Measurements from ENCODE around the gene LRRC46.

Gene LRRC46, protein sequence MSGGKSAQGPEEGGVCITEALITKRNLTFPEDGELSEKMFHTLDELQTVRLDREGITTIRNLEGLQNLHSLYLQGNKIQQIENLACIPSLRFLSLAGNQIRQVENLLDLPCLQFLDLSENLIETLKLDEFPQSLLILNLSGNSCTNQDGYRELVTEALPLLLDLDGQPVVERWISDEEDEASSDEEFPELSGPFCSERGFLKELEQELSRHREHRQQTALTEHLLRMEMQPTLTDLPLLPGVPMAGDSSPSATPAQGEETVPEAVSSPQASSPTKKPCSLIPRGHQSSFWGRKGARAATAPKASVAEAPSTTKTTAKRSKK

GRCh38 chr17:47831003-47831933, at the start of gene LRRC46, which contains the start of gene MRPL10:
Gene LRRC46, plus strand, starts transcription at chr17:47831670. Its CDS starts 320 bp downstream, at chr17:47831990.
Gene MRPL10, minus strand, starts transcription at chr17:47831541. Its CDS starts 30 bp downstream, at chr17:47831511.
- Histone ChIP-seq H3K36me3 (ENCODE audit: insufficient read depth, low read length) (peaks cover 17% of the 10 kb centered on the region; the same call in 1 of the 2 replicates), H3K9me3 (ENCODE audit: control insufficient read depth, insufficient read depth, low read length) (no peaks in the 10 kb centered on the region), H3K9ac (ENCODE audit: low read depth, low read length) (peak within 1 kb of the TSS; percentile 77), H3K4me1 (ENCODE audit: insufficient read depth, low read length) (peaks cover 9% of the 10 kb centered on the region)

- Histone ChIP-seq H3K4me1 (ENCODE audit: insufficient read depth, low read length) (no peaks in the 10 kb centered on the region), H3K9me3 (ENCODE audit: control insufficient read depth, insufficient read depth, low read length) (no peaks in the 10 kb centered on the region), H3K36me3 (ENCODE audit: insufficient read depth, low read length) (no peaks in the 10 kb centered on the region), H3K9ac (ENCODE audit: low read depth, low read length) (no peak overlapping the region)
These were observed 45.8 kb upstream of the LRRC46 start for GRCh38 chr17:47785538-47786123.

DNA sequence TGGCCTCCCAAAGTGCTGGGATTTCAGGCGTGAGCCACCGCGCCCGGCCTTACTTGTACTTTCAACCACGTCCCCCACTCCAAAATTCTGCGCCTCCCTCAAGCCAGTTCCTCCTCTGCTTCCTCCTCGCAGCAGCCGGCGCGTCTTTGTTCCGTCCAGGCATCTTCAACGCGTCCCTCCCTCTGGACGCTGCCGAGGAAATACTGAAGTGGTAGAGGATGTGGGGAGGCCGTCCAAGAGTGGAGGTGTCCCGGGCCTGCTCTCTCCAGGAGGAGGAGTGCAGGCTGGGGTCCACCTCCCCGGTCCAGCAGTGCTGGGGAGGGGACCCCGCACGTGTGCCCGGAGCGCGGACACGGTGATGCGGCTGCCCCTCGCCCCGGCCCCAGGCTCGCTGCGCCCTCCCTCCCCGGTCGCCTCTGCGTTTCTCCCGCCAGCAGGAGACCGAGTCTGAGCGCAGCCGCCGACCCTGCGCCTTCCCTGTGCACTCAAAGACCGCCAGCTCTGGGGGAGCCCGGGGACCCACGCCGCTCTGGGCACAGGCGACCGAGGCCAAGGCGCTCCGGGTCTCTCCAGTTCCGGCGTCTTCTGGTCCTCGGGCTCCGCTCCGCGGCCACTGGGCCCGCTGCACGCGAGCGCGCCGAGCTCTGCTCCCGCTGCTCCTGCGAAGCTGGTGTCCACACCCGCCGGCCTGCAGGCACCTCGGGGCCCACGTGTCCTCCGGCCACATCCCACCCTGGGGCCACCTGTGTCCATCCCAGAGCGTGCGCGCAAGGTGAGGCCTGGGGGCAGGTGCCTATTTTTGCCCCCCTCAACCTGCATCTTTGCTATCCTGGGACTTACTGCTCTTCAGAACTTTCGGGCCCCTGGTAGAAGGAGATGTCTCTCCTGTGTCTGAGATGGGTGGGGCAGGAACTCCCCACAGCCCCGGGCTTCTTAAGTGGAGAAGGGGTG, 41.6 kb upstream of the LRRC46 start:
- Histone ChIP-seq H3K36me3 (ENCODE audit: insufficient read depth, low read length) (no peaks in the 10 kb centered on the region), H3K4me1 (ENCODE audit: insufficient read depth, low read length) (no peaks in the 10 kb centered on the region), H3K9ac (ENCODE audit: low read depth, low read length) (peak overlapping the region; percentile 69), H3K9me3 (ENCODE audit: control insufficient read depth, insufficient read depth, low read length) (no peaks in the 10 kb centered on the region)

GRCh38 chr17:47791025-47791424, 40.4 kb upstream of the LRRC46 start:
- no peak overlapping the region for H3K9ac ChIP-seq (ENCODE audit: low read depth, low read length)
- H3K4me1 ChIP-seq (ENCODE audit: insufficient read depth, low read length): no peaks in the 10 kb centered on the region
- H3K36me3 ChIP-seq (ENCODE audit: insufficient read depth, low read length): no peaks in the 10 kb centered on the region
- H3K9me3 ChIP-seq (ENCODE audit: control insufficient read depth, insufficient read depth, low read length): no peaks in the 10 kb centered on the region

- Histone ChIP-seq H3K9ac (ENCODE audit: low read depth, low read length) (no peak overlapping the region), H3K36me3 (ENCODE audit: insufficient read depth, low read length) (no peaks in the 10 kb centered on the region), H3K9me3 (ENCODE audit: control insufficient read depth, insufficient read depth, low read length) (no peaks in the 10 kb centered on the region), H3K4me1 (ENCODE audit: insufficient read depth, low read length) (no peaks in the 10 kb centered on the region)
These were observed 39.0 kb upstream of the LRRC46 start for GRCh38 chr17:47792457-47792856.

- no peaks in the 10 kb centered on the region for H3K4me1 ChIP-seq (ENCODE audit: insufficient read depth, low read length)
These were observed 38.5 kb upstream of the LRRC46 start for GRCh38 chr17:47792979-47793378.

DNA sequence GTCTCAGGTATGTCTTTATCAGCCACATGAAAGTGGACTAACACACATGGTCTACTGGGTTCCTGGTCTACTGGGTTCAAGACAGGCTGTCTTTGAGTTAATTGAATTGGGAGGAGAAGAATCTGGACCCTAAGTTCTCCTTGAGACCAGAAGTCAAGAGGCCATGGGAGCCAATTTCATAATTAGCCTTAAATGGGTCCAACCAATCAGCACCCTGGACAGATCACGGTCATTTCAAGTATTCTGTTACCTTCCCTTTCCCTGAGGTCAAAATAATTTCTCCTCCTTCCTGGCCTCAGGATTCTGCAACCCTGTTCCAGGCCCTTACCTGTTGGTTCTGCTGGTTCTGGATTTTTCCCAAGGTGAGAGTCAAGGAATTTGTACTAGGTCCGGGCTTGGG, 33.7 kb upstream of the LRRC46 start:
- H3K9ac ChIP-seq (ENCODE audit: low read depth, low read length): no peak overlapping the region
- no peaks in the 10 kb centered on the region for H3K36me3 ChIP-seq (ENCODE audit: insufficient read depth, low read length)
- H3K9me3 ChIP-seq (ENCODE audit: control insufficient read depth, insufficient read depth, low read length): no peaks in the 10 kb centered on the region
- no peaks in the 10 kb centered on the region for H3K4me1 ChIP-seq (ENCODE audit: insufficient read depth, low read length)

More at GRCh38 chr17:47792979-47793378, 38.5 kb upstream of the LRRC46 start:
- Histone ChIP-seq H3K36me3 (ENCODE audit: insufficient read depth, low read length) (no peaks in the 10 kb centered on the region), H3K9me3 (ENCODE audit: control insufficient read depth, insufficient read depth, low read length) (no peaks in the 10 kb centered on the region), H3K9ac (ENCODE audit: low read depth, low read length) (no peak overlapping the region)

DNA sequence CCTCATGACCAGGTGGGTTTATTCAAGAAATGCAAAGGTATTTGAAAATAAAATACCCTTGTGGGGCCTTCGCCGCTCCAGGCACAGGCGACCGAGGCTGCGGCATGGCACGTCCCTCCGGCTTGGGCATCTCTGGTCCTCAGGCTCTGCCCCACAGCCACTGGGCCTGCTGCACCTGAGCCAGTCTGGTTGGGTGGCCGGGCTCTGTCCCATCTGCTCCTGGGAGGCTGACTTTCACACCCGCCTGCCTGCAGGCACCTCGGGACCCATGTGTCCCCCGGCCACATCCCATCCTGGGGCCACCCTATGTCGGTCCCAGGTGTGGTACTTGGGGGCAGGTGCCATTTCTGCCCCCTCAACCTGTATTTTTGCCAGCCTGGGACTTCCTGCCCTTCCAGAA, 30.8 kb upstream of the LRRC46 start:
- Histone ChIP-seq H3K9ac (ENCODE audit: low read depth, low read length) (no peak overlapping the region), H3K4me1 (ENCODE audit: insufficient read depth, low read length) (no peaks in the 10 kb centered on the region), H3K36me3 (ENCODE audit: insufficient read depth, low read length) (no peaks in the 10 kb centered on the region), H3K9me3 (ENCODE audit: control insufficient read depth, insufficient read depth, low read length) (no peaks in the 10 kb centered on the region)

DNA sequence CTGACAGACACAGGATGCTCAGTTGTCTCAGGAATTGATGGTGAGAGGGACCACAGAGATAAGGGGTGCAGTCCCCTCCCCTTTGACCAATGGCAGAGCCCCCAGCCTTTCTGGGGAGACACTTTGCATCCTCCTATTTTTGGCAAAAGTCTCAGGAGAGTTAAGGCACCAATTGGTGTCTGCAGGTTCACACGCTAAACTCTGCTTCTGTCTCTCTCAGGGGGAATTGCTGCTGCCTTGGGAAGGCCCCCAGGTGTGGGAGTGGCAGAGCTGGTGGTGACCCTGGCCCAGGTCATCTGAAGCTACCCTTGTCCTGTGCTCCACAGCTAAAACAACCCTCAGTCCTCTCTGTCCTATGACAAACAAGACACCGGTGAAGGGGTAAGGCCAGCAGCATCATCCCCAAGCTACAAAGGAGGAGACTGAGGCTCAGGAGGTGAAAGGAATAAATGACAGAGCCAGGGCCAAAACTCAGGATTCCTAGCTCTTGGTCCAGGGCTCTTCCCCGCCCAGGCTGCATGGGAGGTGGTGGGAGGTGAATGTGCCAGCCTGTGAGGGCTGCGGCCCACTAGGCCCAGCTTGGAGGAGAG, 30.2 kb upstream of the LRRC46 start:
- no peaks in the 10 kb centered on the region for H3K9me3 ChIP-seq (ENCODE audit: control insufficient read depth, insufficient read depth, low read length)
- no peak overlapping the region for H3K9ac ChIP-seq (ENCODE audit: low read depth, low read length)

GRCh38 chr17:47801906-47802305, 29.6 kb upstream of the LRRC46 start:
- no peaks in the 10 kb centered on the region for H3K4me1 ChIP-seq (ENCODE audit: insufficient read depth, low read length)
- H3K9me3 ChIP-seq (ENCODE audit: control insufficient read depth, insufficient read depth, low read length): no peaks in the 10 kb centered on the region
- no peak overlapping the region for H3K9ac ChIP-seq (ENCODE audit: low read depth, low read length)
- no peaks in the 10 kb centered on the region for H3K36me3 ChIP-seq (ENCODE audit: insufficient read depth, low read length)

More for the DNA sequence above, 30.2 kb upstream of the LRRC46 start:
- H3K36me3 ChIP-seq (ENCODE audit: insufficient read depth, low read length): no peaks in the 10 kb centered on the region
- H3K4me1 ChIP-seq (ENCODE audit: insufficient read depth, low read length): no peaks in the 10 kb centered on the region

- Histone ChIP-seq H3K9me3 (ENCODE audit: control insufficient read depth, insufficient read depth, low read length) (no peaks in the 10 kb centered on the region), H3K9ac (ENCODE audit: low read depth, low read length) (no peak overlapping the region), H3K36me3 (ENCODE audit: insufficient read depth, low read length) (no peaks in the 10 kb centered on the region), H3K4me1 (ENCODE audit: insufficient read depth, low read length) (no peaks in the 10 kb centered on the region)
These were observed 29.0 kb upstream of the LRRC46 start for GRCh38 chr17:47802341-47803022.

DNA sequence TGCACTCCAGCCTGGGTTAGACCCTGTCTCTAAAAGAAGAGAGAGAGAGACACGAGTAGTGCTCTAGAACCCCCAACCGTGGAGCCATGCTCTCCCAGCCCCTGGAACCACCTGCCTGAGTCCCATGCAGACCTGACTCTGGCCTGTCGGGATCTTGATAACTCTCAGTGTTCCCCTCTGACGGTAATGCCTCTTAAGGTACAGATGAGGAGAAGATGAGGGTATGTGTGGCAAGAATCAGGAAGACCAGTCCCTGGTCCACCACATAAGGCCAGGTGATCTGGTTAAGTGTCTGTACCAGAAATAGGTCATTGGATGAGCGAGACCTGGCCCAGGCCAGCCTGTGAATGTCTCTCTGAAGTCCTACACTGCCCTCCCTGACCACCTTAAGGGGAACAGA, 28.3 kb upstream of the LRRC46 start:
- H3K9ac ChIP-seq (ENCODE audit: low read depth, low read length): no peak overlapping the region
- no peaks in the 10 kb centered on the region for H3K4me1 ChIP-seq (ENCODE audit: insufficient read depth, low read length)
- no peaks in the 10 kb centered on the region for H3K9me3 ChIP-seq (ENCODE audit: control insufficient read depth, insufficient read depth, low read length)
- H3K36me3 ChIP-seq (ENCODE audit: insufficient read depth, low read length): no peaks in the 10 kb centered on the region

GRCh38 chr17:47803751-47804150, 27.7 kb upstream of the LRRC46 start:
- Histone ChIP-seq H3K36me3 (ENCODE audit: insufficient read depth, low read length) (no peaks in the 10 kb centered on the region), H3K4me1 (ENCODE audit: insufficient read depth, low read length) (no peaks in the 10 kb centered on the region), H3K9ac (ENCODE audit: low read depth, low read length) (no peak overlapping the region), H3K9me3 (ENCODE audit: control insufficient read depth, insufficient read depth, low read length) (no peaks in the 10 kb centered on the region)
